GM18909 (cell line): Measurements from ENCODE around the gene MKRN1.
A peak's percentile ranks its signal among the peaks of the same experiment; 100 is the strongest.
"Not testable (repeated sequence)": the region's sequence is repeated elsewhere in the genome, so short reads cannot be mapped to it uniquely, and the experiment has no call there.

Source experiments
- ATAC-seq: cut with Tn5 transposase; IDR thresholded peaks from one replicate; pipeline ENCODE4 v1.9.1; 2021; ENCODE audit warnings: mild to moderate bottlenecking; ENCODE audit not compliant: unreplicated experiment, poor library complexity

The MKRN1 gene

GRCh38 chr7:140441519-140441918 is 37.8 kb downstream of the MKRN1 start:
- no peak for ATAC-seq

GRCh38 chr7:140440593-140440992 is 38.7 kb downstream of the MKRN1 start:
- ATAC-seq = no peak

- ATAC-seq = peak; percentile 57
These were observed 39.9 kb downstream of the MKRN1 start for GRCh38 chr7:140439359-140439758.

GRCh38 chr7:140435252-140435895 is 43.9 kb downstream of the MKRN1 start:
- no peak for ATAC-seq

GRCh38 chr7:140433396-140433795 is 45.9 kb downstream of the MKRN1 start:
- no peak for ATAC-seq

GRCh38 chr7:140426130-140426529 is 53.2 kb downstream of the MKRN1 start:
- no peak for ATAC-seq

GRCh38 chr7:140425718-140426117 is 53.6 kb downstream of the MKRN1 start:
- no peak for ATAC-seq

GRCh38 chr7:140423501-140423900 is 55.8 kb downstream of the MKRN1 start:
- no peak for ATAC-seq

GRCh38 chr7:140421521-140421920 is 57.8 kb downstream of the MKRN1 start:
- ATAC-seq = no peak

- no peak for ATAC-seq
These were observed 60.7 kb downstream of the MKRN1 start for GRCh38 chr7:140418653-140419052.

- ATAC-seq = not testable (repeated sequence)
These were observed 61.2 kb downstream of the MKRN1 start for GRCh38 chr7:140418156-140418472.

GRCh38 chr7:140417456-140418155 is 61.7 kb downstream of the MKRN1 start:
- no peak for ATAC-seq

GRCh38 chr7:140416560-140416959 is 62.7 kb downstream of the MKRN1 start:
- no peak for ATAC-seq

- not testable (repeated sequence) for ATAC-seq
These were observed 63.5 kb downstream of the MKRN1 start for GRCh38 chr7:140415816-140416215.

- no peak for ATAC-seq
These were observed 63.9 kb downstream of the MKRN1 start for GRCh38 chr7:140415361-140415760.

GRCh38 chr7:140404565-140405065 is 74.7 kb downstream of the MKRN1 start:
- ATAC-seq = no peak

GRCh38 chr7:140403878-140404564 is 75.3 kb downstream of the MKRN1 start, which contains the start of gene RAB19:
TSS of gene RAB19 (plus strand) at chr7:140404058. CDS start at chr7:140407647, 3,589 bp downstream.
- no peak for ATAC-seq
